Activated CD8-positive, alpha-beta memory T cell treated with anti-CD3 and anti-CD28 coated beads, Interleukin-2, amount 50 U/mL, for 48 hours (primary cell): ENCODE results near the gene AMBRA1.
"Not testable (repeated sequence)": the region's sequence is repeated elsewhere in the genome, so short reads cannot be mapped to it uniquely, and the experiment has no call there.

Source experiments
- DNase-seq: peaks from one replicate; pipeline ENCODE4 v3.0.0-alpha.2; 2020

Gene AMBRA1

DNA sequence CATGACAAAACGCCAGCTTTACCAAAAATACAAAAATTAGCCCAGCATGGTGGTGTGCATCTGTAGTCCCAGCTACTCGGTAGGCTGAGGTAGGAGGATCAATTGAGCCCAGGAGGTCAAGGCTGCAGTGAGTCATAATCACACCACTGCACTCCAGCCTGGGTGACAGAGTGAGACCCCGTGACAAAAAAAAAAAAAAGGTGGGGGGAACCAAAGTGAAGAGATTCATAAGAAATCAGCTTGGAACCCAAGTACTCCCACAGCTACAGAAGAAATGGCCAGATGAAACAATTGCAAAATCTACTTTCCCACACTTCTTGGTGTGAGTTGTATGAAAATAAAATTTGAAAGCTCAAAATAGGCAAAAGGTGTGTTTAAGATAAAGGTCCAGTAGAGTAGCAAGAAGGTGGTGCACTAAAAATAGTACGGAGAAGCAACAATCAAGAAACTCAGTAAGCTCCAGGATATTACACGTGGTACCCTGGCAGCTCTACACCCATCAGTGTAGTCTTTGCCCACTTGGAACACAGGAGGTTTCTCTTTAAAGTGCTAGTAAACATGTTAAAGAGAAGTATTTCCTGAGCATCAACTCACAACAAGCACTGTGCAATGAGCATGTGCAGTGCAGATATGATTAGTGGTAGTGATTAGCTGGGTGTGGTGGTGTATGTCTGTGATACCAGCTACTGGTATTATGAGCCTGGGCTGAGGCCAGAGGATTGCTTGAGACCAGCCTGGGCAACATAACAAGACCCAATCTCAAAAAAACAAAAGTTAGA lies 17.9 kb upstream of the AMBRA1 start:
- no peak for DNase-seq

- no peak for DNase-seq
Measured at GRCh38 chr11:46609386-46609785, 15.6 kb upstream of the AMBRA1 start.

DNA sequence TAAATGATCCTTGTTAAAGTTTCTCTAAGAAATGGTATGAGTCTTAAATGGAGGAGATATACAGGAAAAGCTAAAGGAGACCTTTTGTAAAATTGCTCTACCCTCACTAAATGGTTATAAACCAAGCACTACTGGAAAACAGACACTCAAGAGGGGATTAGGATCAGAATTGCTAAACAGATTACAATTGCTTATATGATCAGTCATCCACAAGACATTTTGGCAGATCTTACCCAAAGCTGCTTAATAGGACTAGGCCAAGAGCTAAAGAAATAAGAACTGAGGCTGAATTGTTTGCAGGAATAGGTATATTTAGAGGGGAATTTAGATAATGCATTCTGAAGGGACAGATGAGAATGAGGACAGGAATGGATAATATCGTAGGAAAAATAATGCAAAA lies 13.7 kb upstream of the AMBRA1 start:
- DNase-seq, result no peak

DNA sequence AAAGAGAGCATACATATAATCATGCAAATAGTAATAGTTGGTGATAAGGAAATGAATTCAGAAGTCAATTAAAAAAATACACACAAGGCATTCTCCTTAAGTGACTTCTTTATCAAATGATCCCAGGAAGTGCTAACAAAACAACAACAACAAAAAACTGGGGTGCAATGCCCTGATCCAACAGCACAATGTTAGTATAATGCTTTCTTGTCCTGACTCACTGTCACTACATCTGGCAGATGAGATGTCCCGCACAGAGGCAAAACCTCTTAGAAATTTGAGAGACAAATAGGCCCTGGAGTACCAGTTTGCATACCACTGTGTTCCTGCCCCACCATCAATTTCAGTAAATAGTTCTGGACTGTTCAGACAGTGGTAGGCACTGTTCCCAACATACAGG lies 11.0 kb upstream of the AMBRA1 start:
- no peak for DNase-seq

DNA sequence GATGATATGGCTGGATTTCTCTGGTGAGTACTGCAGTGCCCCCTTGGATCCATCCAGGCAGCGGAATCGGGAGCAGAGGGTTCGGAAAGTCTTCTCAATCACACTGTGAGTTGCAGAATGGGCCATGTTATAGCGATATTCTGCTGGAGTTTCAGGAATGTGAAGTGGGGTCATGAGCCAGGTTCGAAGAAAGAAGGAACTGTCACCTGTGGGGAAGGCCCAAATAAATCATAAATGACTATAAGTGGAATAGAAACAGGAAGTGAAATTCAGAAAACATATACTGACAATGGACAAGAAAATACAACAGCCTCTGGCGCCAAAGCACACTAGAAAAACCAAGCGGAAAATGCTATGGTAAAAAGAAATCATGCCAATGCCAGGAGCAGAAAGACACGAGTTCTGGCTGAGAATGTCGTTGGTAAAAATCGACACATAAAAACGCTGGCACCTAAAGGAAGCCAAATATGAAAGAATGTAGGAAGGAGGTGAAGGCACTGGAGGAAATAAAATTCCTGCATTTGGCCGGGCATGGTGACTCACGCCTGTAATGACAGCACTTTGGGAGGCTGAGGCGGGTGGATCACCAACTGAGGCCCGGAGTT lies 10.0 kb upstream of the AMBRA1 start:
- no peak for DNase-seq

- no peak for DNase-seq
Measured at GRCh38 chr11:46601129-46601528, 7.3 kb upstream of the AMBRA1 start.

DNA sequence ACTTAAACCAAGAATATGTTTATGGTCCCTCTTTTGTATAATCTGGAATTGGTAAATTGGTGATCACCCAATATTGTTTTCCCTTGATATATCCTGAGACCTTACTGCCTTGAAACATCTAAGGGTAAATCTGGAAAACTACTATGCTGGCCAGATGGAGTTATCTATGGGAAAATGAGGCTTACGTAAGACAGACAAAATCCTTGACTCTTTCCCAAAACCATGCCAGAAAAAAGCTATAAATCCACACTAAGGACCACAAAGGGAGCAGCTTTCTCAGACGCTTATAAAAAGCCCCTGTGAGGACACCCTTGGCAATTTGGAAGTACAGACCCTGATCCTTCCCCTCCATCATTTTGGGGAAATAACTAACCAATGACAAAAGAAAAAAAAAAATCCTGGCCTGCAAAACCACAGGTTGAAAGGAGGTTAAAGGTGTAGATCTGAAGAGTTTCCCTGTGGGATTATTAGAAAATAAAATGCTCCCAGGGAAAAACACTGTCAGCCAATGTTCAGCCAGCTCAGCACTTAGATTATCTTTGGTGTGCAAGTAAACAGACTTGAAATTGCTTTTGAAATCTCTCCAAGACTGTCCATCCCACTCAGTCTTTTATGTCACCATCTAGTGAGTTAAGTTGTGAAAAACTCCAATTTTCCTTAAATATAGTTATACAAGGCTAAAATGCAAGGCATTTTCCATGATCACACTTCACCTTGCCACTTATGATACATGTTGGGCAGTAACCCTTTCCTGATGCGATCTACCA lies 6.6 kb upstream of the AMBRA1 start:
- no peak for DNase-seq

GRCh38 chr11:46599340-46600193 lies 5.7 kb upstream of the AMBRA1 start:
- no peak for DNase-seq

- DNase-seq, result no peak
Measured at GRCh38 chr11:46597609-46598219, 3.9 kb upstream of the AMBRA1 start.

GRCh38 chr11:46597155-46597554 lies 3.3 kb upstream of the AMBRA1 start:
- no peak for DNase-seq

GRCh38 chr11:46594785-46595184 lies 962 bp upstream of the AMBRA1 start:
- no peak for DNase-seq

DNA sequence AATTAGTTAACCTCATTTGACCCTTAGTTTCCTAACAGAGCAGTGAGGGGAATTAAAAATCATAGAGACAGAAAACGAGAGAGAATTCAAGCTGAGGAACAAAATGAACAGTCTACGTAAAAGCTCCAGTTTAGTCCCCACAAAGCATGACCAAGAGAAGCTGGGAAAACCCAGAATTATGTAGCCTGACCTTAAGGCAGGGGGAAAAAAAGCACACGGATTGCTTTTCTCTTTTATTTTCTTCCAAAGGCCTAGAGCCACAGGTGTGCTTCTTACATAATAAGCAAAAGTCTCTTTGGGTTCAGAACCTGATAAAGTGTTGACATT lies 514 bp upstream of the AMBRA1 start:
- DNase-seq, result no peak

DNA sequence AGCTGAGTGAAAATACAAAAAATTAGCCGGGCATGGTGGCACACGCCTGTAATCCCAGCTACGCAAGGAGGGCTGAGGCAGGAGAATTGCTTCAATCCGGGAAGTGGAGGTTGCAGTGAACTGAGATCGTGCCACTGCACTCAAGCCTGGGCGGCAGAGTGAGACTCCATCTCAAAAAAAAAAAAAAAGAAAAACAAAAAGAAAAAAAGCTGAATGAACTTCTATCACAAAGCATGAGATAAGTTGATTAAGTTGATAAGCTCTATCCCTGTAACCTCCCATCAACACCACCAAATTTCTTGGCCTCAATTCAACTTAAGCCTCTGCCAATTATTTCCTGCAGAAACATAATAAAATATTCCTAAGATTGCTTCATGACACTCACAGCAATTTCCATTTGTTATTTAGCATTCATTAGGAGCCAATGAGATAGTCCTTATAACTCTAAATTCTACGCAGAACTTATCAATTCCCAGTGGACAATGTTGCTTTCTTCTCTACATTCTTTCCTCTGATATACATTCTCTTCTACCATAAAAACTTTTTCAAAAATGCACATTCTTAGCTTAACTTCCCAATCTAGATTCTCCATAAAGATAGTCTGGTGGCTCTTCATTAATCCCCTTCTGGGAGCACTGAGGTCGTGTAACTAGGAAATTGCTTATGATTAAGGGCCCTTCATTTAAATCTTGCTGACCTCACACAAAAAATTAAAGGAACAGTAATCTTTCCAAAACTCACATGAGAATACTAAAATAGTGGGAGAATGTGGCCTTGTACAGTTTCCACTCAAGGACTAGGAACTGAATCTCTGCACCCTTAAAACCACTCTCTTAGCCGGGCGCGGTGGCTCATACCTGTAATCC lies 2.9 kb downstream of the AMBRA1 start:
- no peak for DNase-seq

GRCh38 chr11:46588915-46589314 lies 4.9 kb downstream of the AMBRA1 start:
- DNase-seq, result no peak

DNA sequence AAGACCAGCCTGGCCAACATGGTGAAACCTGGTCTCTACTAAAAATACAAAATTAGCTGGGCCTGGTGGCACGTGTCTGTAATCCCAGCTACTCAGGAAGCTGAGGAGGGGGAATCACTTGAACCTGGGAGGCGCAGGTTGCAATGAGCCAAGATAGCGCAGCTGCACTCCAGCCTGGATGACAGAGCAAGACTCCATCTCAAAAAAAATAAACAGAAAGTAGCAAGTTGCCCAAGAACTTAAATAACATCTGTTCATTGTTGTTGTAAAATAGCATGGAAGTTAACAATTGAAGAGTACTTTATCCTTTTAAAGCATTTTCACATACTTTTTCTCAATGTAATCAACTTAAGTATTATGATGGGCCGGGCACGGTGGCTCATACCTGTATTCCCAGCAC lies 5.7 kb downstream of the AMBRA1 start:
- DNase-seq, result no peak

DNA sequence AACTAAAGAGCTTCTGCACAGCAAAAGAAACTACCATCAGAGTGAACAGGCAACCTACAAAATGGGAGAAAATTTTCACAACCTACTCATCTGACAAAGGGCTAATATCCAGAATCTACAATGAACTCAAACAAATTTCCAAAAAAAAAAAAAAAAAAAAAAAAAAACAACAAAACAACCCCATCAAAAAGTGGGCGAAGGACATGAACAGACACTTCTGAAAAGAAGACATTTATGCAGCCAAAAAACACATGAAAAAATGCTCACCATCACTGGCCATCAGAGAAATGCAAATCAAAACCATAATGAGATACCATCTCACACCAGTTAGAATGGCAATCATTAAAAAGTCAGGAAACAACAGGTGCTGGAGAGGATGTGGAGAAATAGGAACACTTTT lies 10.3 kb downstream of the AMBRA1 start:
- DNase-seq, result not testable (repeated sequence)

DNA sequence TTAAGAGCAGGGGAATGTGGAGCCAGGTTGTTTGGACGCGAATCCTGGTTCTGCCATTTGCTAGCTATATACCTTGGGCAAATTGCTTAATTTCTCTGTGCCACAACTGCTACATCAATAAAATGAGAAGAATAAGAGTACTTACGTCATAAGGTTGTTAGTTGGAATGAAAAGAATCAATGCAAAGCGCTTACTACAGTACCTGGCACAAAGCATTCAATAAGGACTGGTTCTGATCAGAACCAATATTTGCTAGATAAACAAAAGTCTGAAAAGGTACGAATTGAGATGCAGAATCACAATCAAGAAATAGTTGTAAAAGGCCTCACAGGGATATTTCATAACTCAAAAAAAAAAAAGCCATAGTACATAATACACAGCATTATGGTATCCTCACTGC lies 11.2 kb downstream of the AMBRA1 start:
- no peak for DNase-seq

DNA sequence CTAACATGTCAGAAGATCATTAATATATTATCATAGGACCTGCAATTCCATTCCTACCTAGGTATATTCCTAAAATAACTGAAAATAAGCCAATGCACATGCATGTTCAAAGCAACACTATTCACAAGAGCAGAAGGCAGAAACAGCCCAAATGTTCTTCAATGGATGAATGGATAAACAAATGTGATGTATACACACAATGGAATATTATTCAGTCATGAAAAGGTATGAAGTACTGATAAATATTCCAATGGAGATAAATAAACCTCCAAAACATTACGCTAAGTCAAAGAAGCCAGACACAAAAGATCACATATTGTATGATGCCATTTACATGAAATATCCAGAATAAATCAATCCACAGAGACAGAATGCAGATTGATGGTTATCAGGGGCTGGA lies 16.8 kb downstream of the AMBRA1 start:
- DNase-seq, result no peak

DNA sequence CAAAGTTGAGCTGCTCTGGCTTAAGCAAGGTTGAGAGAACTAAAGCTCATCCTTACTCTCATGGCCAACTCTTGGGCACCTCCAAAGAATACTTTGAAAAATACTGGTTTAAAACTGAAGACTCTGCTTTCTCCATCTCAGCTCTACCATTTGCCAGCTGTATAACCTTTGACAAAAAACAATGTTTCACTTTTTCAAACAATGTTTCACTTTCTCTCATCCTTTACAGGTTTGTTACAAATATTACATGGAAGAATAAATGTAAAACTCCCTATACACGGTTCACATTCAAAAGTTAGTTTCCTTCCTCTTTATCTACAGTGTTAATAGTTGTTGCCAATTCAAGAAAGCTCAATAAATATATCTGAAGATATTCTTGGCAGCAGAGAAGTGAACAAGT lies 19.2 kb downstream of the AMBRA1 start:
- DNase-seq, result no peak

DNA sequence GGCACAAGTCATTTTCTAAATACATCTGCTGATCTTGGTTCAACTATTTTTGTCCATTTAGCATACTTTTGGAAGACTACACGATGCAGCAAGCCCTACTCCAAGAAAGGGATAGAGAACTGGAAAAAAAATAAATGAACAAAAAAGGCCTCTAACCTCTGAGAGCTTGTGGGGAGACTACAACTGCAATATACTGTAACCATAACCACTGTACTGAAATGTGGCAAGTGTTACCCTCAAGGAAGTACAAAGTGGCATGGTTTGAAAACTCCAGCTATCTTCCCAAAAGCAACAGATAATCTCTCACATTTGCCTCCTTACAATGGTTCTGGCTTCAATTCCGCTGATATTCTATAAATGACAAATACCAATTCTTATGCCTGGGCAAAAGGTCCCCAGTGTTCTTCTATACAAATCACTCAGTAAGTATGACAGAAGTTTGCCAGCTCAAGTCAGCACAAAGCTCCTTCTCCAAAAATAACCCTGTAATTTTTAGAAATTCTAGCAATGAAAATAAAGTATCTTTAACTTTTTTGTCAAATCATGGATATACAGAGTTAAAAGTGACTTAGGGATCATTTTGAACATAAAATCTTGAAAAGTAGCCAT lies 22.9 kb downstream of the AMBRA1 start:
- DNase-seq, result no peak

GRCh38 chr11:46565232-46565840 lies 28.5 kb downstream of the AMBRA1 start:
- DNase-seq, result no peak
